Measurements from ENCODE around the gene ARID3B.

GRCh38 chr15:74506515-74506840, 34.5 kb upstream of the ARID3B start:
- TF ChIP-seq POLR2AphosphoS5 (IDR thresholded peaks at IDR 0.05; ENCODE audit: low read depth, low read length) (no peak), SIN3A (IDR thresholded peaks at IDR 0.05; ENCODE audit: borderline replicate concordance, insufficient read depth, low read length) (no peak), REST (IDR thresholded peaks at IDR 0.05; ENCODE audit: insufficient read depth in 1 of 2, low read depth in 2 of 2, low read length in 2 of 2) (no peak), TAF1 (IDR thresholded peaks at IDR 0.05; ENCODE audit: borderline replicate concordance, insufficient read depth, low read length) (no peak), FOXP2 (optimal IDR thresholded peaks at IDR 0.05; ENCODE audit: borderline replicate concordance, extremely low read depth, extremely low read length, insufficient read depth) (no peak)
